Gastrocnemius medialis (tissue), 4 donors: Measurements from ENCODE around the gene LPGAT1. TPM values are rescaled to one million over a fixed set of nuclear protein-coding genes. Genes with fewer than 3 reads are reported as not detected.

ENCODE experiments used
- ATAC-seq, 2 donors: fragments of 150-250 bp; one replicate each; pipeline ENCODE4 v1.9.1; 2016
- DNase-seq, 2 donors: peaks; one replicate each; pipeline ENCODE4 v3.0.0-alpha.2; 2019
- H3K27ac ChIP-seq, 4 donors: fragments of 200-600 bp; sonication (generic); 1 replicate in 1 of 4; 2 replicates in 3 of 4; pipeline ENCODE4 v1.5.1; 2016 to 2018; ENCODE audit warnings: mild to moderate bottlenecking in 2 of 4, moderate library complexity in 1 of 4
- H3K27me3 ChIP-seq, 3 donors: fragments of 200-600 bp; sonication (generic) in 2 of 3; 1 replicate in 1 of 3; 2 replicates in 2 of 3; pipeline versions ENCODE4 v1.5.1 to v1.6.0; 2016 to 2019; ENCODE audit warnings: mild to moderate bottlenecking in 1 of 3, moderate library complexity in 1 of 3
- H3K36me3 ChIP-seq, 2 donors: fragments of 200-600 bp; sonication (generic) in 1 of 2; one replicate each; pipeline ENCODE4 v1.5.1; 2017 to 2018
- H3K4me1 ChIP-seq, 2 donors: fragments of 200-600 bp; sonication (generic) in 1 of 2; one replicate each; pipeline ENCODE4 v1.5.1; 2016 to 2017; ENCODE audit warnings: mild to moderate bottlenecking in 2 of 2
- H3K4me3 ChIP-seq, 4 donors: fragments of 200-600 bp; sonication (generic) in 3 of 4; 1 replicate in 1 of 4; 2 replicates in 3 of 4; pipeline ENCODE4 v1.5.1; 2016 to 2019; ENCODE audit warnings: mild to moderate bottlenecking in 2 of 4
- H3K9me3 ChIP-seq, 3 donors: fragments of 200-600 bp; sonication (generic) in 2 of 3; 1 replicate in 1 of 3; 2 replicates in 2 of 3; pipeline ENCODE4 v1.5.1; 2016 to 2019
- POLR2A ChIP-seq, 2 donors: fragments of 450-650 bp; IDR thresholded peaks; one replicate each; pipeline ENCODE4 v1.6.1; 2017; ENCODE audit warnings: antibody characterized with exemption in 2 of 2, mild to moderate bottlenecking in 2 of 2, moderate library complexity in 2 of 2
- in situ Hi-C, 4 donors: fragments of 200-750 bp; cut with MboI; loops; one replicate each; pipeline versions ENCODE4 v1.15.0 to v1.8.0; 2017; ENCODE audit warnings: low sequenced_read_pairs in 4 of 4
- intact Hi-C: fragments of 100-400 bp; cut with DNase I; formaldehyde crosslinking; loops from one replicate; pipeline ENCODE4 v1.15.1; 2023; ENCODE audit warnings: low total_unique reads
- total RNA-seq, 4 donors: library from RNA; depleted of rRNA; stranded (reverse); fragments of >200 nt; gene quantifications; one replicate each; pipeline versions ENCODE4 v1.1.0 to v1.2.3, GENCODE V29; 2016
- TF ChIP-seq, protein P1 (sequence below), 5 experiments: fragments of 450-650 bp in 3 of 5; fragments of 200-600 bp in 2 of 5; sonication (generic) in 2 of 5; IDR thresholded peaks in 4 of 5; conservative IDR thresholded peaks in 1 of 5; 1 replicate in 4 of 5; 2 replicates in 1 of 5; pipeline ENCODE4 v1.5.1; 2016 to 2019; ENCODE audit warnings: antibody characterized with exemption in 5 of 5, mild to moderate bottlenecking in 3 of 5, moderate library complexity in 3 of 5

The LPGAT1 gene
- total RNA-seq, 4 donors from 2014 or later = 11.2 to 51.4 (median 21.5) TPM

DNA sequence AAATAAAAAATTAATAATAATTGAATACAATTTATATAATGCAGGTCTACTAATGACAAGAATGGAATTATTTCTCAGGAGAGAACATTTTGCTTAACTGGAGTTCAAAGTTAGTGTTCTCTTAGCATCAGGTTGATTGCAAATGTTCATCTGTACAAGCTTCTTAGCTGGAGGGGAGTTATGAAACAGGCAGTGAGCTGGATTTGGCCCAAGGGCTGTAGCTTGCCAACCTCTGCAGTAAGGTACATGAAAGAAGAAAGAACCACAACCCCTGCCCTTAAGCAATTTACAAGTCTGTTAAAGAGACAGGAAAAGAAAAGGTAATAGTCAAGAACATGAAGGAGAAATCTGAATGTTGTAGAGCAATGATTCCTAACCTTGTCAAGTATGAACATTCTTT lies 17.0 kb downstream of the LPGAT1 start:
- no peak overlapping the region for H3K27ac ChIP-seq
- peaks cover 4 to 6% of the 10 kb centered on the region in 2 donors for H3K4me1 ChIP-seq
- H3K36me3 ChIP-seq = peaks cover 0 to 9% of the 10 kb centered on the region in 2 donors
- ATAC-seq (peak; percentile 80 to 99), DNase-seq (peak; percentile 24 to 85)
- intact Hi-C loops = no loop called here
- no peak overlapping the region for H3K4me3 ChIP-seq
- in situ Hi-C loops = no loop called here
- no peaks in the 10 kb centered on the region for H3K9me3 ChIP-seq
- no peaks in the 10 kb centered on the region for H3K27me3 ChIP-seq
- TF ChIP-seq, protein P1, sequence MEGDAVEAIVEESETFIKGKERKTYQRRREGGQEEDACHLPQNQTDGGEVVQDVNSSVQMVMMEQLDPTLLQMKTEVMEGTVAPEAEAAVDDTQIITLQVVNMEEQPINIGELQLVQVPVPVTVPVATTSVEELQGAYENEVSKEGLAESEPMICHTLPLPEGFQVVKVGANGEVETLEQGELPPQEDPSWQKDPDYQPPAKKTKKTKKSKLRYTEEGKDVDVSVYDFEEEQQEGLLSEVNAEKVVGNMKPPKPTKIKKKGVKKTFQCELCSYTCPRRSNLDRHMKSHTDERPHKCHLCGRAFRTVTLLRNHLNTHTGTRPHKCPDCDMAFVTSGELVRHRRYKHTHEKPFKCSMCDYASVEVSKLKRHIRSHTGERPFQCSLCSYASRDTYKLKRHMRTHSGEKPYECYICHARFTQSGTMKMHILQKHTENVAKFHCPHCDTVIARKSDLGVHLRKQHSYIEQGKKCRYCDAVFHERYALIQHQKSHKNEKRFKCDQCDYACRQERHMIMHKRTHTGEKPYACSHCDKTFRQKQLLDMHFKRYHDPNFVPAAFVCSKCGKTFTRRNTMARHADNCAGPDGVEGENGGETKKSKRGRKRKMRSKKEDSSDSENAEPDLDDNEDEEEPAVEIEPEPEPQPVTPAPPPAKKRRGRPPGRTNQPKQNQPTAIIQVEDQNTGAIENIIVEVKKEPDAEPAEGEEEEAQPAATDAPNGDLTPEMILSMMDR (IDR thresholded peaks at IDR 0.05 in 4 of 5, conservative IDR thresholded peaks at IDR 0.05 in 1 of 5) = no peak
- TF ChIP-seq POLR2A (IDR thresholded peaks at IDR 0.05) = no peak

DNA sequence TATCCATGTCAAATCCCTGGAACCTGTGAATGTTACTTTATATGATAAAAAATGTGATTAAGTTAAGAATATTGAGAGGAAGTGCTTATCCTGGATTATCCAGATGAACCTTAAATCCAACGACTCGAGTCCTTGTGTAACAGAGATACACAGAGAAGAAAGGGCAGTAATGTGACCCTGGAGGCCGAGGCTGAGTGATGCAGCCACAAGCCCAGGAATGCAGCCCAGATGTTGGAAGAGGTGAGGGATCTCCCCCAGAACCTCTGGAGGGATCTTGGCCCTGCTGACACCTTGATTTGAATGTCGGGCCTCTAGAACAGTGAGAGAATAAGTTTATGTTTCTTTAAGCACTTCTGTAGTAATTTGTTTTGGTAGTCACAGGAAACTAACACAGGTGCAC lies 18.0 kb downstream of the LPGAT1 start:
- intact Hi-C loops = no loop called here
- in situ Hi-C loops = no loop called here
- TF ChIP-seq, protein P1 (IDR thresholded peaks at IDR 0.05 in 4 of 5, conservative IDR thresholded peaks at IDR 0.05 in 1 of 5) = no peak
- no peak for TF ChIP-seq POLR2A (IDR thresholded peaks at IDR 0.05)

DNA sequence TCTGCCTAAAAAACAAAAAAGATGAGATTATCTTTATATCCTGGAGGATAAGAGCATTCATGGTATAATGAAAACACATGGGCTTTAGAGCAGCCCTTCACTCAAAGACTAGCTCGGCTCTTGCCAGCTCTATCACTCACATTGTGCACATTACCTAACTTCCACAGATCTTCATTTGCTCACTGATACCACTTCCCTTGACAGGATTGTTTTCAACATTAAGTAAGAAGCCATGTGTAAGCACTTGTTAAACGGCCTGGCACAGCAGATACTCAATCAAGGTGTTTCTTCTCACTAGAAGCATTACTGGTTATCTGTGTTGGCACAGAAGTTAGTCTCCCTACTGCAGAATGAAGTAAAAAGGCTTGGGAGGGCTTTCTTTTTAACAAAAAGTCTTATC lies 18.7 kb downstream of the LPGAT1 start:
- H3K9me3 ChIP-seq = no peaks in the 10 kb centered on the region
- in situ Hi-C loops = no loop called here
- H3K27ac ChIP-seq = no peak overlapping the region
- no peak for TF ChIP-seq POLR2A (IDR thresholded peaks at IDR 0.05)
- peaks cover 0 to 9% of the 10 kb centered on the region in 2 donors for H3K36me3 ChIP-seq
- peaks cover 4 to 6% of the 10 kb centered on the region in 2 donors for H3K4me1 ChIP-seq
- ATAC-seq = no peak
- intact Hi-C loops = no loop called here
- no peaks in the 10 kb centered on the region for H3K27me3 ChIP-seq
- no peak overlapping the region for H3K4me3 ChIP-seq
- no peak for DNase-seq

More for the DNA sequence above, 18.0 kb downstream of the LPGAT1 start:
- peaks cover 4 to 6% of the 10 kb centered on the region in 2 donors for H3K4me1 ChIP-seq
- ATAC-seq (no peak), DNase-seq (no peak)
- peaks cover 0 to 9% of the 10 kb centered on the region in 2 donors for H3K36me3 ChIP-seq
- no peaks in the 10 kb centered on the region for H3K27me3 ChIP-seq
- no peak overlapping the region for H3K4me3 ChIP-seq
- no peaks in the 10 kb centered on the region for H3K9me3 ChIP-seq
- no peak overlapping the region for H3K27ac ChIP-seq

DNA sequence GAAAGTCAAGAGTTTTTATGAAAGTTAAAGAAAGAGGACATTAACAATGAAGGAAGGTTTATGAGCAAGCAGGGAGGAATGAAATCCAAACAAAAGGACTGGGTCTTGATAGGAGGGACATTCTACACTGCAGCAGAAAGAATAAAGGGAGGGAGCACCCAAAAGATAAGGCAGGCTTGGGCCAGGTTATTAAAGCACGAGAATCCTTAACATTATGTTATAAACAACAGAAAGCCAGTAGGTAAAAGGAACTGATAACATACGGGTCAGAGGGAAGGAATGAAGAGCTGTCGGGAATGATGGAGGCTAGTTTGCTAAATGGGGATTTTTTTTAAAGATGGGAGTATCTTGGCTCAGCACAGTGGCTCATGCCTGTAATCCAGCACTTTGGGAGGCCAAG lies 19.4 kb downstream of the LPGAT1 start:
- Histone ChIP-seq H3K4me3 (no peak overlapping the region), H3K27ac (no peak overlapping the region), H3K4me1 (peaks cover 4 to 6% of the 10 kb centered on the region in 2 donors), H3K9me3 (no peaks in the 10 kb centered on the region), H3K27me3 (no peaks in the 10 kb centered on the region), H3K36me3 (peaks cover 0 to 9% of the 10 kb centered on the region in 2 donors)
- intact Hi-C loops = no loop called here
- no peak for TF ChIP-seq POLR2A (IDR thresholded peaks at IDR 0.05)
- TF ChIP-seq, protein P1 (IDR thresholded peaks at IDR 0.05 in 4 of 5, conservative IDR thresholded peaks at IDR 0.05 in 1 of 5) = no peak
- in situ Hi-C loops = no loop called here
- ATAC-seq (no peak), DNase-seq (no peak)

DNA sequence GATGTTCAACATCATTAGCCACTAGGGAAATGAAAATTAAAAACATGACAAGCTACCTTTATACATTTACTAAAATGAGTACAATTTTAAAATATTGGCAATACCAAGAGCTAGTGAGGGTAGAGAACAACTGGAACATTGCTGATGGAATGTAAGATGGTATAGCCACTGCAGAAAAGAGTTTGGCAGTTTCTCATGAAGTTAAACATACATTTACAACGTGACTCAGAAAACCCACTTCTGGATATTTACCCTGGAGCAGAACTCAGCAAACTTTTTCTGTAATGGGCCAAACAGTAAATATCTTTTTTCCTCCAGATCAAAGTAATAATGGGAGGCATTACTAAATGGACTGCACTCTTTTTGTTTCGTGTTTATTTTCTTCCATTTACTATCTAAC lies 22.1 kb downstream of the LPGAT1 start:
- Histone ChIP-seq H3K27ac (no peak overlapping the region), H3K36me3 (peaks cover 0 to 9% of the 10 kb centered on the region in 2 donors), H3K27me3 (no peaks in the 10 kb centered on the region), H3K4me3 (no peak overlapping the region), H3K9me3 (peaks cover 0 to 4% (median 0%) of the 10 kb centered on the region in 3 donors), H3K4me1 (no peaks in the 10 kb centered on the region)
- TF ChIP-seq POLR2A (IDR thresholded peaks at IDR 0.05) = no peak
- TF ChIP-seq, protein P1 (IDR thresholded peaks at IDR 0.05 in 4 of 5, conservative IDR thresholded peaks at IDR 0.05 in 1 of 5) = no peak
- in situ Hi-C loops = no loop called here
- intact Hi-C loops = no loop called here
- no peak for DNase-seq
- ATAC-seq = no peak
